Caco-2 (cell line): Measurements from ENCODE around the gene GPBP1L1. TPM values are rescaled to one million over a fixed set of nuclear protein-coding genes. Genes with fewer than 3 reads are reported as not detected.

Experiments
- BruUV-seq: library from RNA; stranded (reverse); fragments of 400-500 nt; replicated peaks from 2 replicates; lab custom pipeline; 2021; lab: Mats Ljungman, UMichigan
- CTCF ChIA-PET: fragments of 300-600 bp; sonication (Branson Sonifier 250); formaldehyde crosslinking; loops from one replicate; lab custom pipeline; 2022; ENCODE audit warnings: antibody characterized with exemption; lab: Charles Lee
- POLR2A ChIA-PET: fragments of 300-600 bp; sonication (Branson Sonifier 250); formaldehyde crosslinking; loops from one replicate; lab custom pipeline; 2022; ENCODE audit warnings: antibody characterized with exemption; lab: Charles Lee
- DNase-seq, 2 experiments: peaks; one replicate each; pipeline versions ENCODE4 v3.0.0 to v3.0.0-alpha.2; 2020 to 2022
- H3K27me3 ChIP-seq: replicated peaks from 2 replicates; pipeline ENCODE4 v1.6.0; 2011; ENCODE audit warnings: low read length; ENCODE audit not compliant: control insufficient read depth, insufficient read depth
- H3K36me3 ChIP-seq: 2 replicates; pipeline ENCODE4 v1.5.1; 2011; ENCODE audit warnings: low read length; ENCODE audit not compliant: control insufficient read depth, insufficient read depth
- H3K4me1 ChIP-seq: fragments of 250-450 bp; sonication (Bioruptor Pico); 2 replicates; pipeline ENCODE4 v1.5.1; 2020; ENCODE audit warnings: mild to moderate bottlenecking
- H3K4me3 ChIP-seq: 2 replicates; pipeline ENCODE4 v1.5.1; 2011; ENCODE audit warnings: low read depth, mild to moderate bottlenecking, control low read depth, low read length
- H3K9me3 ChIP-seq: fragments of 250-450 bp; sonication (Bioruptor Pico); 2 replicates; pipeline ENCODE4 v1.5.1; 2020; ENCODE audit warnings: mild to moderate bottlenecking, moderate library complexity
- H3K27ac Mint-ChIP-seq: one replicate; pipeline ENCODE4 v1.8.0; 2022; ENCODE audit warnings: mixed read lengths; ENCODE audit not compliant: unreplicated experiment
- H3K27me3 Mint-ChIP-seq: one replicate; pipeline ENCODE4 v1.8.0; 2022; ENCODE audit warnings: mixed read lengths; ENCODE audit not compliant: insufficient read depth, unreplicated experiment
- H3K36me3 Mint-ChIP-seq: one replicate; pipeline ENCODE4 v1.8.0; 2022; ENCODE audit warnings: mild to moderate bottlenecking, mixed read lengths; ENCODE audit not compliant: insufficient read depth, unreplicated experiment
- H3K4me1 Mint-ChIP-seq: one replicate; pipeline ENCODE4 v1.8.0; 2022; ENCODE audit warnings: low read depth, mixed read lengths; ENCODE audit not compliant: unreplicated experiment
- H3K4me3 Mint-ChIP-seq: one replicate; pipeline ENCODE4 v1.8.0; 2022; ENCODE audit warnings: mild to moderate bottlenecking, moderate library complexity, mixed read lengths; ENCODE audit not compliant: unreplicated experiment
- H3K9me3 Mint-ChIP-seq: one replicate; pipeline ENCODE4 v1.8.0; 2022; ENCODE audit warnings: mixed read lengths; ENCODE audit not compliant: unreplicated experiment
- CTCF ChIP-seq, 2 experiments: fragments of 200-600 bp in 1 of 2; IDR thresholded peaks; 1 replicate in 1 of 2; 2 replicates in 1 of 2; pipeline versions ENCODE4 v1.5.1 to v1.8.0; 2011 to 2022; ENCODE audit warnings: antibody characterized with exemption in 1 of 2, control low read depth in 1 of 2, inconsistent platforms in 1 of 2, low read depth in 1 of 2, low read length in 1 of 2, mild to moderate bottlenecking in 1 of 2, moderate library complexity in 1 of 2; ENCODE audit not compliant: insufficient read depth in 1 of 2, severe bottlenecking in 1 of 2, unreplicated experiment in 1 of 2
- intact Hi-C: fragments of 100-400 bp; cut with micrococcal nuclease; formaldehyde crosslinking; loops from one replicate; pipeline ENCODE4 v1.10.0; 2022; ENCODE audit not compliant: unreplicated experiment
- total RNA-seq: library from RNA; stranded (reverse); gene quantifications from 2 replicates; pipeline ENCODE4 v1.2.3, GENCODE V29; 2022

GPBP1L1 gene
- total RNA-seq, 1 experiment from 2014 or later, result 61.8 TPM

GRCh38 chr1:45620588-45621500 is 65.5 kb downstream of the GPBP1L1 start:
- no peaks in the 10 kb centered on the region for H3K27me3 ChIP-seq
- H3K9me3 ChIP-seq, result no peaks in the 10 kb centered on the region
- H3K36me3 ChIP-seq, result peaks cover 2% of the 10 kb centered on the region; the same call in 1 of the 2 replicates
- ChIA-PET CTCF (no interaction called here), POLR2A (no interaction called here)
- intact Hi-C loops, result no loop called here
- no TSS peak for BruUV-seq
- H3K27ac Mint-ChIP-seq, result no peak overlapping the region
- TF ChIP-seq CTCF (IDR thresholded peaks at IDR 0.05; ENCODE audit: insufficient read depth in 1 of 2, low read depth in 1 of 2, low read length in 1 of 2, severe bottlenecking in 1 of 2, unreplicated experiment in 1 of 2), result no peak
- H3K9me3 Mint-ChIP-seq, result no peaks in the 10 kb centered on the region
- H3K27me3 Mint-ChIP-seq, result no peaks in the 10 kb centered on the region
- H3K36me3 Mint-ChIP-seq, result peaks cover 88% of the 10 kb centered on the region
- no peak overlapping the region for H3K4me3 ChIP-seq
- H3K4me3 Mint-ChIP-seq, result no peak overlapping the region
- H3K4me1 ChIP-seq, result no peaks in the 10 kb centered on the region
- DNase-seq, result no peak
- H3K4me1 Mint-ChIP-seq, result no peaks in the 10 kb centered on the region

GRCh38 chr1:45619149-45619921 is 67.0 kb downstream of the GPBP1L1 start:
- no peak overlapping the region for H3K27ac Mint-ChIP-seq
- intact Hi-C loops, result no loop called here
- ChIA-PET CTCF (no interaction called here), POLR2A (no interaction called here)
- no peak overlapping the region for H3K4me3 Mint-ChIP-seq
- no peaks in the 10 kb centered on the region for H3K4me1 ChIP-seq
- no peak for DNase-seq
- no peaks in the 10 kb centered on the region for H3K27me3 Mint-ChIP-seq
- BruUV-seq, result no TSS peak
- no peak overlapping the region for H3K4me3 ChIP-seq
- TF ChIP-seq CTCF (IDR thresholded peaks at IDR 0.05; ENCODE audit: insufficient read depth in 1 of 2, low read depth in 1 of 2, low read length in 1 of 2, severe bottlenecking in 1 of 2, unreplicated experiment in 1 of 2), result no peak
- H3K9me3 Mint-ChIP-seq, result no peaks in the 10 kb centered on the region
- H3K9me3 ChIP-seq, result no peaks in the 10 kb centered on the region
- H3K36me3 ChIP-seq, result peaks cover 2% of the 10 kb centered on the region; the same call in 1 of the 2 replicates
- H3K36me3 Mint-ChIP-seq, result peaks cover 92% of the 10 kb centered on the region
- no peaks in the 10 kb centered on the region for H3K27me3 ChIP-seq
- H3K4me1 Mint-ChIP-seq, result no peaks in the 10 kb centered on the region

DNA sequence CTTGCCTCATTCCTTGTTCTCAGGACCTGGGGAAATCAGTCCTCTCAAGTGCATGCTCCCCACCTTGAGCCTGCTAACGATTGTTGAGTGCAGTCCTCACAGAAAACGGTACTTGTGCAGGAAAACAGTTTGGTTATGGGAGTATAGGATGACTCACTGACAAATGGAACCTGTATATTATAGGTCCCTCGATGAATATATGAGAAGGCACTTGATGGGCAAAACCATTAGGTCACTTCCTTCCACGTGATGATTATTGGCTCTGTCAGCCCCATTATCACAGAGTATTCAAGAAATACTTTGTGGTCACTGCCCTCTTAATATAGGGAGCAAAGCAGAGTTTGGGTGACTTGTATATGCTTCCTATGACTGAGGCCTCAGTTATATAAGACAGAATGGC is 68.7 kb downstream of the GPBP1L1 start:
- DNase-seq, result no peak
- intact Hi-C loops, result no loop called here
- H3K4me1 ChIP-seq, result no peaks in the 10 kb centered on the region
- no peaks in the 10 kb centered on the region for H3K9me3 ChIP-seq
- H3K4me1 Mint-ChIP-seq, result no peaks in the 10 kb centered on the region
- no peak overlapping the region for H3K4me3 ChIP-seq
- no peaks in the 10 kb centered on the region for H3K27me3 ChIP-seq
- TF ChIP-seq CTCF (IDR thresholded peaks at IDR 0.05; ENCODE audit: insufficient read depth in 1 of 2, low read depth in 1 of 2, low read length in 1 of 2, severe bottlenecking in 1 of 2, unreplicated experiment in 1 of 2), result no peak
- BruUV-seq, result TSS peak; percentile 9
- peaks cover 93% of the 10 kb centered on the region for H3K36me3 Mint-ChIP-seq
- peak overlapping the region; percentile 59 for H3K27ac Mint-ChIP-seq
- H3K27me3 Mint-ChIP-seq, result no peaks in the 10 kb centered on the region
- no peak overlapping the region for H3K4me3 Mint-ChIP-seq
- H3K36me3 ChIP-seq, result peaks cover 2% of the 10 kb centered on the region
- ChIA-PET CTCF (no interaction called here), POLR2A (no interaction called here)
- H3K9me3 Mint-ChIP-seq, result no peaks in the 10 kb centered on the region
